ENCODE measurements around the gene TRIO.

Gene TRIO

DNA sequence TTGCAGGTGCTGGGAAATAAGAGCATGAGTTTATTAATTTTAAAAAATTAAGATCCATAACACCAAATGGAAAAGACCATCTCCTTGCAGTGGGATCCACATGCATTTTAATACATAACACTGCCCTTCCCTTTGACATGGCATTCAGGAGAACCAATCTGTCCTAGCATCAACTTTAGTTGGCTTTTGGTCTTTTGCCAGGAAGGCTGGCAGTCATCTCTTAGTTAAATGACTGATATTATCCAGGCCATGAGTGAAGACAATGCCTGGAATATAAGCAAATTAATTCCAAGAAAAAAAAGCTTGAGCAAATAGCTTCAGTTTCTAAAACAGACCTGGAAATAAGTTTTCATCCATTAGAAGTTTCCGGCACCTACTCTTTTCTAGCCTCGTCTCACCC is 383.4 kb downstream of the TRIO start:
- FAIRE-seq (no peak), DNase-seq (ENCODE audit: insufficient read length, low spot score) (no peak)
- TF ChIP-seq, protein P1, sequence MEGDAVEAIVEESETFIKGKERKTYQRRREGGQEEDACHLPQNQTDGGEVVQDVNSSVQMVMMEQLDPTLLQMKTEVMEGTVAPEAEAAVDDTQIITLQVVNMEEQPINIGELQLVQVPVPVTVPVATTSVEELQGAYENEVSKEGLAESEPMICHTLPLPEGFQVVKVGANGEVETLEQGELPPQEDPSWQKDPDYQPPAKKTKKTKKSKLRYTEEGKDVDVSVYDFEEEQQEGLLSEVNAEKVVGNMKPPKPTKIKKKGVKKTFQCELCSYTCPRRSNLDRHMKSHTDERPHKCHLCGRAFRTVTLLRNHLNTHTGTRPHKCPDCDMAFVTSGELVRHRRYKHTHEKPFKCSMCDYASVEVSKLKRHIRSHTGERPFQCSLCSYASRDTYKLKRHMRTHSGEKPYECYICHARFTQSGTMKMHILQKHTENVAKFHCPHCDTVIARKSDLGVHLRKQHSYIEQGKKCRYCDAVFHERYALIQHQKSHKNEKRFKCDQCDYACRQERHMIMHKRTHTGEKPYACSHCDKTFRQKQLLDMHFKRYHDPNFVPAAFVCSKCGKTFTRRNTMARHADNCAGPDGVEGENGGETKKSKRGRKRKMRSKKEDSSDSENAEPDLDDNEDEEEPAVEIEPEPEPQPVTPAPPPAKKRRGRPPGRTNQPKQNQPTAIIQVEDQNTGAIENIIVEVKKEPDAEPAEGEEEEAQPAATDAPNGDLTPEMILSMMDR (IDR thresholded peaks at IDR 0.05; ENCODE audit: insufficient read depth, missing control alignments): no peak

DNA sequence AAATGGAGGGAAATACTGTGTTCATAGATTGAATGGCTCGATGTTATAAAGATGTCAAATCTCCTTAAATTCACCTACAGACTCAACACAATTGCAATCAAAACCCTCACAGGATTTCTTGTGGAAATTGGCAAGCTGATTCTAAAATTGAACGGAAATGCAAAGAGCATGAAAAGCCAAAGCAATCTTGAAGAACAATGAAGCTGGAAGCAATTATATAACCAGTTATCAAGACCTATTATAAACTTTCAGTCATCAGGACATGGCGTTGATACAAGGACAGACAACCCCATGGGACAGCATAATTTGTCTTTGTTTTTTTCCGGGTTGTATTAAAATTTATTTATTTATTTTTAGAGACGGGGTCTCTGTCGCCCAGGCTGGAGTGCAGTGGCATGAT is 385.0 kb downstream of the TRIO start:
- TF ChIP-seq, protein P1 (IDR thresholded peaks at IDR 0.05; ENCODE audit: insufficient read depth, missing control alignments): no peak
- no peak for DNase-seq (ENCODE audit: insufficient read length, low spot score)
- FAIRE-seq: no peak

DNA sequence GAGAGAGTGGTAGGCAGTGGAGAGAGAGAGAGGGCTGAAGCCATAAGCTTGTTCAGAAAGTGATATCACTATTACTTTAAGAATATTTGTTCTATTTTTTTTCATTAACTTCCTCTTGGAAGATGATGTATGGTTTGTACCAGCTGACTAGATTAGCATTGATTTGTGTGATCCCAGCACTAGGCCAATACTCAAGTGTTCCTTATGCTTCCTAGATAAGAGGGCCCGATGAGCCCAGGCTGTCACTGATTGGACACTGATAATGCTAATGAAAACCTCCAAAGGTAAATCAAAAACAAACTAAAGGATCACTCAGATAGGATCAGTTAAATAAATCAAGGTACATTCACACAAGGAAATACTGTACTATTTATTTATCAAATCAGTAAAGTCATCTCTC is 385.8 kb downstream of the TRIO start:
- FAIRE-seq (no peak), DNase-seq (ENCODE audit: insufficient read length, low spot score) (no peak)
- TF ChIP-seq, protein P1 (IDR thresholded peaks at IDR 0.05; ENCODE audit: insufficient read depth, missing control alignments): no peak

DNA sequence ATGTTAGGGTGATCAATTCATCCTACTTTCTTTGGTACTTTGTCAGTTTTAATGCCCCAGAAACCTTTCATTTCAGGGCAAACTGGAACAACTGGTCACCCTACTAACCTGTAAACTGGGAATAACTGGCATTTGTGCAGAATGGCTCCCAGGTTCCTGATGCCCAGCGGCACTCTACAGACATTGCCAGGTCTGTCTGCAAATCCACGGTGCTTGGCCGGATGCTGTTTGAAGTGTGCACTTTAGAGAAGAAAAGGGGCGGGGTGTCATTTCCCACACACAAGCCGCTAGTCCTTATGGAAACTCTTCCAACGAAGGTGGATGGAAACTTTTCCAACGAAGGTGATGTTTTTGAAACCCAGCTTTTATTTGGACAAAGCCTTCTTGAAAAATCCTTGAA is 388.5 kb downstream of the TRIO start:
- TF ChIP-seq, protein P1 (IDR thresholded peaks at IDR 0.05; ENCODE audit: insufficient read depth, missing control alignments): no peak
- no peak for FAIRE-seq
- no peak for DNase-seq (ENCODE audit: insufficient read length, low spot score)

DNA sequence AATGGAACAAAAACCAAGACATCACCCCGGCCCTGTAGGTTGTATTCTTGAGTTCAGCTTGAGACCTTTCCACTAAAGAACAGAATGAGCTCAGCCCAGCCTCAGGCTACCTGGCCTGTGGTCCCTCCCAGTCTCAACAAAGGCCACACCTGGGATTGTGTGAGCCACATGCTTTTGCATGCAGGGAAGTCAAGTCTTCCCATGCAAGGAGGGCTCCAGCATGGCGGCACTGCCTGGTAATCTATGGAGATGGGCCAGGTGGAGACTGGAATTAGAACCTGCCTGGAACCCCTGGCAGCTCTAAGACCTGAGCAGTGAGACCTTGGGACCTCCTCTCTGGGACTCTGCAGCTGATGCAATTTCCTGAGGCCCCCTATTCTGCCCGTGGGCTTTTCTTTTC is 389.0 kb downstream of the TRIO start:
- TF ChIP-seq, protein P1 (IDR thresholded peaks at IDR 0.05; ENCODE audit: insufficient read depth, missing control alignments): no peak
- no peak for DNase-seq (ENCODE audit: insufficient read length, low spot score)
- no peak for FAIRE-seq

DNA sequence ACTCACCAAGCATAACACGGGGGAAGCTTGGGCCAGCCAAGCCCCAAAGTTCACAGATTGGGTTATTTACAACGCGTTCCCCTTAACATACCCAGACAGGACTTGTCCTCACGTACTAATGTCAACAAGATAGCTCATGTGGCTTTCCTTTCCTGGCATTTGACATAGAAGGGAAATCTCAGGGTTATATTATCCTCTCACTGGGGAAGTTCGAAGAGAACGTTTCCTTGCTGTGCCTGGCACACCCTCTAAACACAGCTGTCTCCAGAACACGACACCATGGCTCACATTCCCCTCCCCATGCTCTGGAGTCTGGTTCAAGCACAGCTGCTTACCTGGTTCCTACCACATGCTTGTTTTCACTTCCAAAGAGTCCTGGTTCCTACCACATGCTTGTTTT is 391.6 kb downstream of the TRIO start:
- FAIRE-seq (no peak), DNase-seq (ENCODE audit: insufficient read length, low spot score) (no peak)
- TF ChIP-seq, protein P1 (IDR thresholded peaks at IDR 0.05; ENCODE audit: insufficient read depth, missing control alignments): no peak

DNA sequence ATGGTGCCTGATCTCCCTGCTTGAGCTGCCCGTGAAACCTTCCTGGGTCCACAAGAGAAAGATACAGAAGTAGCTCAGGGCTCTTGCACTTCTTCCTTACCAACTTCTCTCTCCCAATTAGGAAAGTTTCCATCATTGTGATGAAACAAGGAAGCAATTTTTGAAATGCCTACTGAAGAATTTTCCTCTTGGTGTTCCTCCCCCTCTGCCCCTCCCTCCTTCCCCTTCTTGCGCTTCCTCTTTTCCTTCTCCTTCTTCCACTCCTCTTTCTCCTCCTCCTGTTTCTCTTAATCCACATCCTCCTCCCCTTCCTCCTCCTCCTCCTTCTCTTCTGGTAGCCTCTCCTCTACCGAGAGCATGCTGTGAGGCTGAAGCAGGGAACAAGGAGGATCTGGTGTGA is 402.2 kb downstream of the TRIO start:
- FAIRE-seq (no peak), DNase-seq (ENCODE audit: insufficient read length, low spot score) (no peak)
- TF ChIP-seq, protein P1 (IDR thresholded peaks at IDR 0.05; ENCODE audit: insufficient read depth, missing control alignments): no peak

All from D721Med (cell line).